PC-3 (cell line): ENCODE results near the gene MALRD1.

Source experiments
- EZH2 ChIP-seq: fragments of 300-600 bp; sonication (generic); IDR thresholded peaks from one replicate; pipeline ENCODE4 v1.6.1; 2017; ENCODE audit warnings: antibody characterized with exemption, mild to moderate bottlenecking, low read length; ENCODE audit not compliant: unreplicated experiment
- TF ChIP-seq, protein P1 (sequence below): fragments of 300-600 bp; sonication (generic); conservative IDR thresholded peaks from 2 replicates; pipeline ENCODE4 v1.5.1; 2017; ENCODE audit warnings: antibody characterized with exemption, low read depth, mild to moderate bottlenecking, low read length

GRCh38 chr10:19332304-19332703, 283.7 kb downstream of the MALRD1 start:
- TF ChIP-seq, protein P1, sequence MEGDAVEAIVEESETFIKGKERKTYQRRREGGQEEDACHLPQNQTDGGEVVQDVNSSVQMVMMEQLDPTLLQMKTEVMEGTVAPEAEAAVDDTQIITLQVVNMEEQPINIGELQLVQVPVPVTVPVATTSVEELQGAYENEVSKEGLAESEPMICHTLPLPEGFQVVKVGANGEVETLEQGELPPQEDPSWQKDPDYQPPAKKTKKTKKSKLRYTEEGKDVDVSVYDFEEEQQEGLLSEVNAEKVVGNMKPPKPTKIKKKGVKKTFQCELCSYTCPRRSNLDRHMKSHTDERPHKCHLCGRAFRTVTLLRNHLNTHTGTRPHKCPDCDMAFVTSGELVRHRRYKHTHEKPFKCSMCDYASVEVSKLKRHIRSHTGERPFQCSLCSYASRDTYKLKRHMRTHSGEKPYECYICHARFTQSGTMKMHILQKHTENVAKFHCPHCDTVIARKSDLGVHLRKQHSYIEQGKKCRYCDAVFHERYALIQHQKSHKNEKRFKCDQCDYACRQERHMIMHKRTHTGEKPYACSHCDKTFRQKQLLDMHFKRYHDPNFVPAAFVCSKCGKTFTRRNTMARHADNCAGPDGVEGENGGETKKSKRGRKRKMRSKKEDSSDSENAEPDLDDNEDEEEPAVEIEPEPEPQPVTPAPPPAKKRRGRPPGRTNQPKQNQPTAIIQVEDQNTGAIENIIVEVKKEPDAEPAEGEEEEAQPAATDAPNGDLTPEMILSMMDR, result no peak
- TF ChIP-seq EZH2, result no peak
